SK-N-SH treated with all-trans-retinoic acid at 6 μM for 48 hours (cell line): ENCODE data around the gene SLC52A3.

ENCODE experiments used
- ATAC-seq: fragments of 200-7000 bp; cut with Tn5 transposase; 3 replicates; pipeline ENCODE4 v1.9.1; 2020; ENCODE audit warnings: mild to moderate bottlenecking, moderate library complexity
- ARNTL ChIP-seq: fragments of 450-650 bp; formaldehyde crosslinking; IDR thresholded peaks from 2 replicates; pipeline ENCODE4 v1.5.0; 2020; ENCODE audit warnings: low read depth, mild to moderate bottlenecking, moderate library complexity, borderline replicate concordance
- BACH2 ChIP-seq: fragments of 250-450 bp; sonication (Bioruptor Pico); IDR thresholded peaks from 2 replicates; pipeline ENCODE4 v1.9.0; 2021; ENCODE audit warnings: mild to moderate bottlenecking, borderline replicate concordance
- CSDC2 ChIP-seq: fragments of 250-450 bp; sonication (Bioruptor Pico); IDR thresholded peaks from 2 replicates; pipeline ENCODE4 v1.5.0; 2020; ENCODE audit warnings: mild to moderate bottlenecking, moderate library complexity
- GLIS3 ChIP-seq: fragments of 250-450 bp; sonication (Bioruptor Pico); IDR thresholded peaks from 2 replicates; pipeline ENCODE4 v1.5.0; 2020; ENCODE audit warnings: mild to moderate bottlenecking, moderate library complexity
- ISL1 ChIP-seq: fragments of 250-450 bp; sonication (Bioruptor Pico); IDR thresholded peaks from 2 replicates; pipeline ENCODE4 v2.1.2; 2022; ENCODE audit warnings: mild to moderate bottlenecking, moderate library complexity
- OSR1 ChIP-seq: fragments of 250-450 bp; sonication (Bioruptor Pico); IDR thresholded peaks from 2 replicates; pipeline ENCODE4 v1.8.0; 2022; ENCODE audit warnings: moderate library complexity, mild to moderate bottlenecking, inconsistent platforms
- PPARA ChIP-seq: fragments of 250-450 bp; sonication (Bioruptor Pico); IDR thresholded peaks from 2 replicates; pipeline ENCODE4 v1.5.0; 2020; ENCODE audit warnings: mild to moderate bottlenecking, borderline replicate concordance
- RARB ChIP-seq: fragments of 250-450 bp; sonication (Bioruptor Pico); IDR thresholded peaks from 2 replicates; pipeline ENCODE4 v1.8.0; 2021; ENCODE audit warnings: mild to moderate bottlenecking, moderate library complexity
- SNAI2 ChIP-seq: fragments of 250-450 bp; sonication (Bioruptor Pico); IDR thresholded peaks from 2 replicates; pipeline ENCODE4 v1.5.0; 2020; ENCODE audit warnings: mild to moderate bottlenecking, moderate library complexity
- TCF4 ChIP-seq: fragments of 250-450 bp; sonication (Bioruptor Pico); IDR thresholded peaks from 2 replicates; pipeline ENCODE4 v1.8.0; 2021; ENCODE audit warnings: mild to moderate bottlenecking, moderate library complexity, borderline replicate concordance
- TOX ChIP-seq: fragments of 250-450 bp; sonication (Bioruptor Pico); IDR thresholded peaks from 2 replicates; pipeline ENCODE4 v1.8.0; 2021; ENCODE audit warnings: mild to moderate bottlenecking, moderate library complexity, borderline replicate concordance
- ZC3H10 ChIP-seq: fragments of 250-450 bp; sonication (Bioruptor Pico); IDR thresholded peaks from 2 replicates; pipeline ENCODE4 v1.5.1; 2021; ENCODE audit warnings: mild to moderate bottlenecking, moderate library complexity
- ZFP3 ChIP-seq: fragments of 250-450 bp; sonication (Bioruptor Pico); IDR thresholded peaks from 2 replicates; pipeline ENCODE4 v1.5.0; 2020; ENCODE audit warnings: mild to moderate bottlenecking, moderate library complexity
- ZFP30 ChIP-seq: fragments of 450-650 bp; formaldehyde crosslinking; IDR thresholded peaks from 2 replicates; pipeline ENCODE4 v1.5.0; 2022; ENCODE audit warnings: mild to moderate bottlenecking, moderate library complexity
- ZNF565 ChIP-seq: fragments of 450-650 bp; formaldehyde crosslinking; conservative IDR thresholded peaks from 2 replicates; pipeline ENCODE4 v1.5.0; 2020; ENCODE audit warnings: low read depth, mild to moderate bottlenecking, moderate library complexity
- ZNF70 ChIP-seq: fragments of 450-650 bp; formaldehyde crosslinking; IDR thresholded peaks from 2 replicates; pipeline ENCODE4 v1.5.0; 2020; ENCODE audit warnings: mild to moderate bottlenecking, moderate library complexity
- ZNF8 ChIP-seq: fragments of 450-650 bp; formaldehyde crosslinking; IDR thresholded peaks from 2 replicates; pipeline ENCODE4 v1.5.0; 2020; ENCODE audit warnings: mild to moderate bottlenecking, moderate library complexity
- TF ChIP-seq, protein P1 (sequence below): fragments of 250-450 bp; sonication (Bioruptor Pico); IDR thresholded peaks from 2 replicates; pipeline ENCODE4 v1.5.0; 2020; ENCODE audit warnings: mild to moderate bottlenecking, moderate library complexity
- TF ChIP-seq, protein P2 (sequence below): fragments of 250-450 bp; sonication (Bioruptor Pico); IDR thresholded peaks from 2 replicates; pipeline ENCODE4 v1.8.0; 2020; ENCODE audit warnings: mild to moderate bottlenecking, moderate library complexity, borderline replicate concordance
- TF ChIP-seq, protein P3 (sequence below): fragments of 250-450 bp; sonication (Bioruptor Pico); IDR thresholded peaks from 2 replicates; pipeline ENCODE4 v1.5.1; 2021; ENCODE audit warnings: mild to moderate bottlenecking, moderate library complexity
- TF ChIP-seq, protein P4 (sequence below): fragments of 250-450 bp; sonication (Bioruptor Pico); IDR thresholded peaks from 2 replicates; pipeline ENCODE4 v1.8.0; 2021; ENCODE audit warnings: low read depth, mild to moderate bottlenecking, moderate library complexity, borderline replicate concordance

SLC52A3 gene

DNA sequence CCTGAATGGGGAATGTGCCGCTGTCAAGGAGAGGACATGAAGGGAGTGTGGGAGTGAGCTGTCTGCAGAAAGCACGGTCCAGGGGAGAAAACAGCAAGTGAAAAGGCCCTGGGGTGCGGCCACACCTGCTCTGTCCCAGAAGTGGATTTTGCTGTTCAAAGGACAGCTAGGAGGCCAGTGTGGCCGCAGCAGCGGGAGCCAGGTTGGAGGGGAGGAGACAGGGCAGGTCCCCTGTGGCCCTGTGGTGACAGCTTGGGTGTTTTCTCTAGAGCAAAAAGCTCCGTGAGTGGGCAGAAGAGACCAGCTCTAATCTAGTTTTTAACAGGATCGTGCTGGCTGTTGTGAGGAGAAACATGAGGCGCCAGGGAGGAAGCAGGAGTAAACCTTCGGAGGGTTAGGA lies 4.5 kb upstream of the SLC52A3 start:
- no peak for ATAC-seq
- TF ChIP-seq ZC3H10 (CRISPR knock-in tag) (no peak), ISL1 (CRISPR knock-in tag) (no peak), TOX (CRISPR knock-in tag) (no peak), GLIS3 (CRISPR knock-in tag) (no peak), ZNF565 (CRISPR knock-in tag) (no peak), BACH2 (CRISPR knock-in tag) (no peak), TCF4 (no peak)

DNA sequence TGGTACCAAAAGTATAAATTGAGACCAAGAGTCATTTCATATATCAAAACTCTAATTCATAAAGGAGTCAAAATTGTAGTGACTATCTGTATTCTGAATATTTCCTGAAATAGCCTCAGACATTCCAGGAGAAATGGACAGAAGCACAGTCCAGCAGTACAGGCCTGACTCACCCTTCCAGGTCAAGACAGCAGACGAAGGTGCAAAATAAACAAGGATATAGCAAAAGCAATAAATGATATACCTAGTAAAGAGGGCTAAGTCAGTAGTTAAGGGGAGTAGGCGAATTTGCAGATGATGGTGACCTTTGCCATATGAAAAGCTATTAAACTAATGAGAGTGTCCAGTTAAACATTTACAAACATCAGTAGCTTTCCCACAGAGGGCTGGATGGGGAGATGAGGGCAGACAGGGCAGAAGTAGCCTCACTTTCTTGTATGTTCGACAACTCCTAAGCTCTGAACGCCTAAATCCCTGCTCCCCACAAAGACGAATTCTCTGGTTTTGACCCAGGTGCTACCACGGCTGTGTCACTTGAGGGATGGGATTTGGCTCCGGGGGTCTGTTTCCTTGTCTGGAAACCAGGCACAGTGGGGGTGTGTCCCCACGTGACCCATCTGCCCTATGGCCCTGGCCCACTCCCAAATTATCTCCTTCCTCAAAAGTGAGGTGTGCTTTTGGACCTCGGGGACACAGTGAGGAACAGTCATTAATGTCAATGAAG lies 3.6 kb upstream of the SLC52A3 start:
- TF ChIP-seq ZC3H10 (CRISPR knock-in tag): no peak
- no peak for ATAC-seq

DNA sequence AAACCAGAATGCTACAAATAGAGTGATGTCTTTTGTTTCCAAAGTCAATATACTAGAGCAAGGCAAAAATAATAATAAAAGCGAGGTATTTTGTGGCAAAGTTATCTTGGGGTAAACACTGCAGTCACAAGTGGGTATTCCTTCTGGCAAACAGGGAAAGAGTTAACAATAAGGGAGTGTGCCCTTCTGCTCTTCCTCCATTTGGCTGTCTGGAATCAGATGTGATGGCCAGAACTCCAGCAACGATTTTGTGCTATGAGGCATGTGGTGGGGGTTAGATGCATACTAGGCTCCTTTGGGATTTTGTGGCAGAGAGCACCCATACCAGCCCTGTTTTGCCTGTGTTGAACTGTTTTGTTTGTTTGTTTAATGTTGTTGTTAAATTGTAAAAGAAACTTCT lies 2.4 kb upstream of the SLC52A3 start:
- no peak for TF ChIP-seq ISL1 (CRISPR knock-in tag)
- no peak for TF ChIP-seq SNAI2 (CRISPR knock-in tag)
- no peak for TF ChIP-seq TCF4
- TF ChIP-seq, all 23 proteins: peak for 0
- no peak for ATAC-seq

DNA sequence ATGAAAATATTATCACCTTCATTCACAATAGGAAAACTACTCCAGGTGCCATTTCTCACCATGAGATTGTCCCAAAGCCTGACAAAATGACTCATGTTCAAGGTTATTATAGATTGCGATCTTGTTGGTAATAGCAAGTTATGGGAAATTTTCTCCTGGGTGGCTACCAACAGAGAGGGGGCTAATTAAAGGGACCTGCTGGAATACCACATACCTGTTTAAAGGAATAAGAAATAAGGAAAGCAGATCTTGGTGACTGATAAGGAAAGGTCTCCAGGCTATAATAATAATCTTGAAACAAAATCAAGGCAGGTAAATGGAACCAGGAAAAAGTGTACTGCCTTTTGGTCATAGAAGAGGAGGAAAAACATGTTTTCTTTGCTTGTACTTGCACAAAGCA lies 1.4 kb downstream of the SLC52A3 start:
- ATAC-seq: no peak
- TF ChIP-seq ZNF70: no peak
- no peak for TF ChIP-seq RARB
- no peak for TF ChIP-seq OSR1 (CRISPR knock-in tag)
- no peak for TF ChIP-seq PPARA (CRISPR knock-in tag)
- no peak for TF ChIP-seq ISL1 (CRISPR knock-in tag)
- no peak for TF ChIP-seq ARNTL
- TF ChIP-seq ZFP3: no peak
- TF ChIP-seq, protein P1, sequence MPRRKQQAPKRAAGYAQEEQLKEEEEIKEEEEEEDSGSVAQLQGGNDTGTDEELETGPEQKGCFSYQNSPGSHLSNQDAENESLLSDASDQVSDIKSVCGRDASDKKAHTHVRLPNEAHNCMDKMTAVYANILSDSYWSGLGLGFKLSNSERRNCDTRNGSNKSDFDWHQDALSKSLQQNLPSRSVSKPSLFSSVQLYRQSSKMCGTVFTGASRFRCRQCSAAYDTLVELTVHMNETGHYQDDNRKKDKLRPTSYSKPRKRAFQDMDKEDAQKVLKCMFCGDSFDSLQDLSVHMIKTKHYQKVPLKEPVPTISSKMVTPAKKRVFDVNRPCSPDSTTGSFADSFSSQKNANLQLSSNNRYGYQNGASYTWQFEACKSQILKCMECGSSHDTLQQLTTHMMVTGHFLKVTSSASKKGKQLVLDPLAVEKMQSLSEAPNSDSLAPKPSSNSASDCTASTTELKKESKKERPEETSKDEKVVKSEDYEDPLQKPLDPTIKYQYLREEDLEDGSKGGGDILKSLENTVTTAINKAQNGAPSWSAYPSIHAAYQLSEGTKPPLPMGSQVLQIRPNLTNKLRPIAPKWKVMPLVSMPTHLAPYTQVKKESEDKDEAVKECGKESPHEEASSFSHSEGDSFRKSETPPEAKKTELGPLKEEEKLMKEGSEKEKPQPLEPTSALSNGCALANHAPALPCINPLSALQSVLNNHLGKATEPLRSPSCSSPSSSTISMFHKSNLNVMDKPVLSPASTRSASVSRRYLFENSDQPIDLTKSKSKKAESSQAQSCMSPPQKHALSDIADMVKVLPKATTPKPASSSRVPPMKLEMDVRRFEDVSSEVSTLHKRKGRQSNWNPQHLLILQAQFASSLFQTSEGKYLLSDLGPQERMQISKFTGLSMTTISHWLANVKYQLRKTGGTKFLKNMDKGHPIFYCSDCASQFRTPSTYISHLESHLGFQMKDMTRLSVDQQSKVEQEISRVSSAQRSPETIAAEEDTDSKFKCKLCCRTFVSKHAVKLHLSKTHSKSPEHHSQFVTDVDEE (CRISPR knock-in tag): no peak
- TF ChIP-seq, protein P2, sequence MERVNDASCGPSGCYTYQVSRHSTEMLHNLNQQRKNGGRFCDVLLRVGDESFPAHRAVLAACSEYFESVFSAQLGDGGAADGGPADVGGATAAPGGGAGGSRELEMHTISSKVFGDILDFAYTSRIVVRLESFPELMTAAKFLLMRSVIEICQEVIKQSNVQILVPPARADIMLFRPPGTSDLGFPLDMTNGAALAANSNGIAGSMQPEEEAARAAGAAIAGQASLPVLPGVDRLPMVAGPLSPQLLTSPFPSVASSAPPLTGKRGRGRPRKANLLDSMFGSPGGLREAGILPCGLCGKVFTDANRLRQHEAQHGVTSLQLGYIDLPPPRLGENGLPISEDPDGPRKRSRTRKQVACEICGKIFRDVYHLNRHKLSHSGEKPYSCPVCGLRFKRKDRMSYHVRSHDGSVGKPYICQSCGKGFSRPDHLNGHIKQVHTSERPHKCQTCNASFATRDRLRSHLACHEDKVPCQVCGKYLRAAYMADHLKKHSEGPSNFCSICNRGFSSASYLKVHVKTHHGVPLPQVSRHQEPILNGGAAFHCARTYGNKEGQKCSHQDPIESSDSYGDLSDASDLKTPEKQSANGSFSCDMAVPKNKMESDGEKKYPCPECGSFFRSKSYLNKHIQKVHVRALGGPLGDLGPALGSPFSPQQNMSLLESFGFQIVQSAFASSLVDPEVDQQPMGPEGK (CRISPR knock-in tag): no peak
- TF ChIP-seq, protein P3, sequence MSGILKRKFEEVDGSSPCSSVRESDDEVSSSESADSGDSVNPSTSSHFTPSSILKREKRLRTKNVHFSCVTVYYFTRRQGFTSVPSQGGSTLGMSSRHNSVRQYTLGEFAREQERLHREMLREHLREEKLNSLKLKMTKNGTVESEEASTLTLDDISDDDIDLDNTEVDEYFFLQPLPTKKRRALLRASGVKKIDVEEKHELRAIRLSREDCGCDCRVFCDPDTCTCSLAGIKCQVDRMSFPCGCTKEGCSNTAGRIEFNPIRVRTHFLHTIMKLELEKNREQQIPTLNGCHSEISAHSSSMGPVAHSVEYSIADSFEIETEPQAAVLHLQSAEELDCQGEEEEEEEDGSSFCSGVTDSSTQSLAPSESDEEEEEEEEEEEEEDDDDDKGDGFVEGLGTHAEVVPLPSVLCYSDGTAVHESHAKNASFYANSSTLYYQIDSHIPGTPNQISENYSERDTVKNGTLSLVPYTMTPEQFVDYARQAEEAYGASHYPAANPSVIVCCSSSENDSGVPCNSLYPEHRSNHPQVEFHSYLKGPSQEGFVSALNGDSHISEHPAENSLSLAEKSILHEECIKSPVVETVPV (CRISPR knock-in tag): no peak
- no peak for TF ChIP-seq BACH2 (CRISPR knock-in tag)
- no peak for TF ChIP-seq ZNF8 (CRISPR knock-in tag)
- no peak for TF ChIP-seq ZNF565 (CRISPR knock-in tag)
- TF ChIP-seq GLIS3 (CRISPR knock-in tag): no peak
- no peak for TF ChIP-seq CSDC2 (CRISPR knock-in tag)
- TF ChIP-seq ZC3H10 (CRISPR knock-in tag): no peak
- TF ChIP-seq TCF4: no peak
- TF ChIP-seq, protein P4, sequence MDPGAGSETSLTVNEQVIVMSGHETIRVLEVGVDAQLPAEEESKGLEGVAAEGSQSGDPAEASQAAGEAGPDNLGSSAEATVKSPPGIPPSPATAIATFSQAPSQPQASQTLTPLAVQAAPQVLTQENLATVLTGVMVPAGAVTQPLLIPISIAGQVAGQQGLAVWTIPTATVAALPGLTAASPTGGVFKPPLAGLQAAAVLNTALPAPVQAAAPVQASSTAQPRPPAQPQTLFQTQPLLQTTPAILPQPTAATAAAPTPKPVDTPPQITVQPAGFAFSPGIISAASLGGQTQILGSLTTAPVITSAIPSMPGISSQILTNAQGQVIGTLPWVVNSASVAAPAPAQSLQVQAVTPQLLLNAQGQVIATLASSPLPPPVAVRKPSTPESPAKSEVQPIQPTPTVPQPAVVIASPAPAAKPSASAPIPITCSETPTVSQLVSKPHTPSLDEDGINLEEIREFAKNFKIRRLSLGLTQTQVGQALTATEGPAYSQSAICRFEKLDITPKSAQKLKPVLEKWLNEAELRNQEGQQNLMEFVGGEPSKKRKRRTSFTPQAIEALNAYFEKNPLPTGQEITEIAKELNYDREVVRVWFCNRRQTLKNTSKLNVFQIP: no peak
- TF ChIP-seq ZFP30 (CRISPR knock-in tag): no peak
- TF ChIP-seq TOX (CRISPR knock-in tag): no peak
